Keratinocyte (primary cell): ENCODE measurements around the gene REPS2.

Experiments
- EZH2 ChIP-seq: IDR thresholded peaks from one replicate; pipeline ENCODE4 v1.6.1; 2012; ENCODE audit warnings: inconsistent platforms, mild to moderate bottlenecking, low read length, moderate library complexity
- TF ChIP-seq, protein P1 (sequence below), 3 experiments: IDR thresholded peaks in 1 of 3; conservative IDR thresholded peaks in 1 of 3; optimal IDR thresholded peaks in 1 of 3; 2 replicates in 2 of 3; 3 replicates in 1 of 3; pipeline versions ENCODE3 to v1.5.1; 2011; ENCODE audit warnings: low read length in 3 of 3, mild to moderate bottlenecking in 3 of 3, moderate library complexity in 2 of 3, control low read depth in 1 of 3, inconsistent platforms in 1 of 3; ENCODE audit not compliant: insufficient read depth in 2 of 3; ENCODE audit errors: extremely low read depth in 1 of 3

- TF ChIP-seq, protein P1, sequence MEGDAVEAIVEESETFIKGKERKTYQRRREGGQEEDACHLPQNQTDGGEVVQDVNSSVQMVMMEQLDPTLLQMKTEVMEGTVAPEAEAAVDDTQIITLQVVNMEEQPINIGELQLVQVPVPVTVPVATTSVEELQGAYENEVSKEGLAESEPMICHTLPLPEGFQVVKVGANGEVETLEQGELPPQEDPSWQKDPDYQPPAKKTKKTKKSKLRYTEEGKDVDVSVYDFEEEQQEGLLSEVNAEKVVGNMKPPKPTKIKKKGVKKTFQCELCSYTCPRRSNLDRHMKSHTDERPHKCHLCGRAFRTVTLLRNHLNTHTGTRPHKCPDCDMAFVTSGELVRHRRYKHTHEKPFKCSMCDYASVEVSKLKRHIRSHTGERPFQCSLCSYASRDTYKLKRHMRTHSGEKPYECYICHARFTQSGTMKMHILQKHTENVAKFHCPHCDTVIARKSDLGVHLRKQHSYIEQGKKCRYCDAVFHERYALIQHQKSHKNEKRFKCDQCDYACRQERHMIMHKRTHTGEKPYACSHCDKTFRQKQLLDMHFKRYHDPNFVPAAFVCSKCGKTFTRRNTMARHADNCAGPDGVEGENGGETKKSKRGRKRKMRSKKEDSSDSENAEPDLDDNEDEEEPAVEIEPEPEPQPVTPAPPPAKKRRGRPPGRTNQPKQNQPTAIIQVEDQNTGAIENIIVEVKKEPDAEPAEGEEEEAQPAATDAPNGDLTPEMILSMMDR (optimal IDR thresholded peaks at IDR 0.05 in 1 of 3, IDR thresholded peaks at IDR 0.05 in 1 of 3, conservative IDR thresholded peaks at IDR 0.05 in 1 of 3; ENCODE audit: extremely low read depth in 1 of 3, insufficient read depth in 2 of 3, low read length in 3 of 3): no peak
- TF ChIP-seq EZH2: no peak
Measured at GRCh38 chrX:17031827-17032226, 85.4 kb downstream of the REPS2 start.
